GM12878 (cell line): Measurements from ENCODE around the gene DNAJC16. TPM values are rescaled to one million over a fixed set of nuclear protein-coding genes. Genes with fewer than 3 reads are reported as not detected.

Source experiments
- ATAC-seq: fragments of 200-7000 bp; cut with Tn5 transposase; 3 replicates; pipeline ENCODE4 v1.9.1; 2020; ENCODE audit warnings: mild to moderate bottlenecking, moderate library complexity
- BruUV-seq: library from RNA; stranded (reverse); fragments of 400-500 nt; replicated peaks from 2 replicates; lab custom pipeline; 2021; lab: Mats Ljungman, UMichigan
- CTCF ChIA-PET: fragments of 300-600 bp; sonication (Branson Sonifier 250); formaldehyde crosslinking; extraction: SDS; loops from one replicate; lab custom pipeline; 2021; ENCODE audit warnings: inconsistent platforms; lab: Yijun Ruan, JAX
- POLR2A ChIA-PET: fragments of 350-600 bp; formaldehyde crosslinking; extraction: SDS; loops from one replicate; lab custom pipeline; 2021; ENCODE audit warnings: inconsistent platforms; lab: Charles Lee
- RAD21 ChIA-PET: fragments of 300-600 bp; sonication (Branson Sonifier 250); formaldehyde crosslinking; loops from one replicate; lab custom pipeline; 2023; ENCODE audit warnings: antibody characterized with exemption; ENCODE audit not compliant: unreplicated experiment; lab: Charles Lee
- SMC1A ChIA-PET: fragments of 300-600 bp; sonication (Branson Sonifier 250); formaldehyde crosslinking; loops from one replicate; lab custom pipeline; 2023; ENCODE audit not compliant: unreplicated experiment, uncharacterized antibody; lab: Charles Lee
- DNase-seq: peaks from one replicate; pipeline ENCODE4 v3.0.0-alpha.2; 2011; ENCODE audit warnings: low read depth, low spot score
- FAIRE-seq: peaks from 3 replicates; lab custom pipeline; 2011; peaks lifted over from hg19 to GRCh38; lab: Jason Lieb, UNC
- H2AFZ ChIP-seq: 2 replicates; pipeline ENCODE4 v1.6.0; 2011; ENCODE audit warnings: low read depth, low read length, control low read depth; ENCODE audit not compliant: control insufficient read depth
- H3K27ac ChIP-seq: 2 replicates; pipeline ENCODE4 v1.5.1; 2011; ENCODE audit warnings: control low read depth; ENCODE audit not compliant: control insufficient read depth, insufficient read depth
- H3K27me3 ChIP-seq, 2 experiments: replicated peaks in 1 of 2; 2 replicates each; pipeline versions ENCODE4 v1.6.0 to v1.6.1; 2011; ENCODE audit warnings: low read length in 1 of 2; ENCODE audit not compliant: control insufficient read depth in 2 of 2, insufficient read depth in 2 of 2
- H3K36me3 ChIP-seq, 2 experiments: 2 replicates each; pipeline ENCODE4 v1.5.1; 2011; ENCODE audit warnings: low read length in 1 of 2; ENCODE audit not compliant: control insufficient read depth in 2 of 2, insufficient read depth in 2 of 2
- H3K4me1 ChIP-seq: 2 replicates; pipeline ENCODE4 v1.6.1; 2011; ENCODE audit warnings: mild to moderate bottlenecking, low read length, moderate library complexity, mixed read lengths; ENCODE audit not compliant: control insufficient read depth, insufficient read depth
- H3K4me2 ChIP-seq: 2 replicates; pipeline ENCODE4 v1.6.0; 2011; ENCODE audit warnings: control low read depth; ENCODE audit not compliant: control insufficient read depth, insufficient read depth
- H3K4me3 ChIP-seq: fragments of 200-600 bp; sonication (generic); 2 replicates; pipeline ENCODE4 v1.5.1; 2016
- H3K79me2 ChIP-seq: 2 replicates; pipeline ENCODE4 v1.6.0; 2011; ENCODE audit warnings: low read length; ENCODE audit not compliant: control insufficient read depth, insufficient read depth
- H3K9ac ChIP-seq: 2 replicates; pipeline ENCODE4 v1.8.0; 2011; ENCODE audit warnings: low read length, control low read depth, mixed read lengths; ENCODE audit not compliant: control insufficient read depth, insufficient read depth
- H3K9me3 ChIP-seq: replicated peaks from 3 replicates; pipeline ENCODE4 v1.5.1; 2011; ENCODE audit warnings: mild to moderate bottlenecking, low read length; ENCODE audit not compliant: control insufficient read depth, insufficient read depth
- H4K20me1 ChIP-seq: 2 replicates; pipeline ENCODE4 v1.6.0; 2011; ENCODE audit not compliant: control insufficient read depth, insufficient read depth
- ATF2 ChIP-seq: IDR thresholded peaks from 2 replicates; pipeline ENCODE4 v1.6.1; 2012; ENCODE audit warnings: low read length, inconsistent platforms
- CHD1 ChIP-seq: IDR thresholded peaks from 2 replicates; pipeline ENCODE4 v1.6.1; 2012; ENCODE audit warnings: low read depth, low read length, improper control_type of control experiment
- CHD2 ChIP-seq: IDR thresholded peaks from 2 replicates; pipeline ENCODE4 v1.6.1; 2011; ENCODE audit warnings: low read depth, low read length, improper control_type of control experiment, borderline replicate concordance
- E2F8 ChIP-seq: fragments of 450-650 bp; IDR thresholded peaks from 2 replicates; pipeline ENCODE4 v1.6.1; 2018; ENCODE audit warnings: mild to moderate bottlenecking, low read depth, moderate library complexity; ENCODE audit not compliant: partially characterized antibody
- EED ChIP-seq: sonication (generic); IDR thresholded peaks from 2 replicates; pipeline ENCODE4 v1.6.1; 2016; ENCODE audit warnings: antibody characterized with exemption, low read depth
- ELK1 ChIP-seq: IDR thresholded peaks from 2 replicates; pipeline ENCODE4 v1.6.1; 2012; ENCODE audit warnings: low read depth, low read length, improper control_type of control experiment
- HDGF ChIP-seq: fragments of 450-650 bp; IDR thresholded peaks from 2 replicates; pipeline ENCODE4 v1.6.1; 2016; ENCODE audit warnings: antibody characterized with exemption
- IRF4 ChIP-seq: IDR thresholded peaks from 2 replicates; pipeline ENCODE4 v1.6.1; 2011; ENCODE audit warnings: low read depth, low read length
- JUNB ChIP-seq: IDR thresholded peaks from 2 replicates; pipeline ENCODE4 v1.6.1; 2016; ENCODE audit warnings: antibody characterized with exemption, mild to moderate bottlenecking
- JUND ChIP-seq: IDR thresholded peaks from 2 replicates; pipeline ENCODE4 v1.6.1; 2012; ENCODE audit warnings: low read depth, mild to moderate bottlenecking, low read length, improper control_type of control experiment, moderate library complexity
- MYC ChIP-seq: IDR thresholded peaks from 2 replicates; pipeline ENCODE4 v1.6.1; 2011; ENCODE audit warnings: mild to moderate bottlenecking, low read length, moderate library complexity, inconsistent platforms; ENCODE audit not compliant: insufficient read depth, insufficient replicate concordance, insufficient read length, severe bottlenecking
- NFYB ChIP-seq: IDR thresholded peaks from 2 replicates; pipeline ENCODE4 v1.6.1; 2011; ENCODE audit warnings: low read depth, mild to moderate bottlenecking, low read length, improper control_type of control experiment, moderate library complexity; ENCODE audit not compliant: insufficient read depth
- NRF1 ChIP-seq: conservative IDR thresholded peaks from 2 replicates; pipeline ENCODE4 v1.6.1; 2011; ENCODE audit warnings: mild to moderate bottlenecking, low read depth, low read length, improper control_type of control experiment
- PAX5 ChIP-seq: IDR thresholded peaks from 2 replicates; pipeline ENCODE4 v1.6.1; 2011; ENCODE audit warnings: low read depth, low read length, borderline replicate concordance
- SIN3A ChIP-seq: IDR thresholded peaks from 2 replicates; pipeline ENCODE4 v1.6.1; 2012; ENCODE audit warnings: low read depth, low read length, improper control_type of control experiment
- SIX5 ChIP-seq: IDR thresholded peaks from 2 replicates; pipeline ENCODE4 v1.6.1; 2011; ENCODE audit warnings: mild to moderate bottlenecking, low read depth, low read length, moderate library complexity; ENCODE audit not compliant: severe bottlenecking
- ZNF622 ChIP-seq: fragments of 450-650 bp; IDR thresholded peaks from 2 replicates; pipeline ENCODE4 v1.6.1; 2017; ENCODE audit warnings: mild to moderate bottlenecking, inconsistent platforms
- WGBS: methylation state at CpG from one replicate; pipeline ENCODE4 v1.1.6; 2016; ENCODE audit warnings: low lambda C conversion rate; ENCODE audit not compliant: insufficient replicate concordance, insufficient coverage; ENCODE audit errors: missing lambda C conversion rate; 5-methylcytosine and 5-hydroxymethylcytosine counted together
- in situ Hi-C: fragments of 300-500 bp; cut with MboI; formaldehyde crosslinking; loops from 9 replicates; pipeline ENCODE4 v1.14.3; 2018; ENCODE audit warnings: mixed read lengths
- intact Hi-C: fragments of 100-400 bp; cut with micrococcal nuclease; formaldehyde crosslinking; loops from one replicate; pipeline ENCODE4 v1.14.2; 2022; ENCODE audit not compliant: unreplicated experiment
- polyA plus RNA-seq, 11 experiments: library from polyadenylated mRNA; depleted of rRNA in 4 of 11; unstranded in 6 of 11; stranded (reverse) in 5 of 11; fragments of >200 nt; fragmentation: Nextera tagmentation in 4 of 11; fragmentation: Illumina TruSeq in 1 of 11; extraction: Ambion mirVana in 4 of 11; extraction: Trizol in 1 of 11; gene quantifications; 1 replicate in 1 of 11; 2 replicates in 10 of 11; pipeline versions ENCODE4 v1.2.1 to v1.2.3, GENCODE V29; 2011 to 2016; ENCODE audit warnings: inconsistent platforms in 2 of 11, missing spikeins in 2 of 11, low read depth in 1 of 11
- total RNA-seq, 4 experiments: library from RNA; depleted of rRNA in 3 of 4; stranded (reverse); fragments of >200 nt in 3 of 4; fragmentation: Illumina TruSeq in 1 of 4; extraction: Trizol in 1 of 4; gene quantifications; 2 replicates each; pipeline versions ENCODE4 v1.2.1 to v1.2.3, GENCODE V29; 2013 to 2021

DNAJC16 gene
- total and polyA plus RNA-seq, 10 of the 15 experiments (the other 5 are each of a cell fraction or from before 2014, with no cell fraction given): 2.4 to 12.7 (median 7.8) TPM

GRCh38 chr1:15489052-15489736 lies 37.5 kb upstream of the DNAJC16 start:
- no peak overlapping the region for H3K27ac ChIP-seq
- FAIRE-seq: no peak
- no peak overlapping the region for H3K4me3 ChIP-seq
- no peaks in the 10 kb centered on the region for H3K79me2 ChIP-seq
- 68% methylated on average over 13 of the region's 13 CpGs for WGBS
- in situ Hi-C loops: no loop called here
- no peak for DNase-seq
- H3K4me1 ChIP-seq: no peaks in the 10 kb centered on the region
- no peaks in the 10 kb centered on the region for H4K20me1 ChIP-seq
- no peak overlapping the region for H2AFZ ChIP-seq
- no peak overlapping the region for H3K4me2 ChIP-seq
- no peak overlapping the region for H3K9ac ChIP-seq
- H3K9me3 ChIP-seq: no peaks in the 10 kb centered on the region
- CTCF ChIA-PET: interaction anchor here (1.3 to 1.4 kb wide), 2 partner anchors 10 to 166 kb away, joined by 3 to 4 read pairs; no protein-coding TSS in a partner anchor
- no peaks in the 10 kb centered on the region for H3K36me3 ChIP-seq
- H3K27me3 ChIP-seq: no peaks in the 10 kb centered on the region
- POLR2A ChIA-PET: no interaction called here
- ATAC-seq: no peak
- RAD21 ChIA-PET: no interaction called here
- intact Hi-C loops: no loop called here
- BruUV-seq: no TSS peak
- SMC1A ChIA-PET: no interaction called here
- TF ChIP-seq HDGF (no peak), ZNF622 (no peak), CHD1 (no peak), JUNB (no peak), ELK1 (no peak), CHD2 (no peak), EED (no peak), JUND (no peak), NFYB (no peak), PAX5 (no peak), MYC (no peak), E2F8 (no peak), SIN3A (no peak), SIX5 (no peak), IRF4 (no peak), ATF2 (no peak), NRF1 (no peak)
